ENCODE data around the gene SPART.

SPART gene

DNA sequence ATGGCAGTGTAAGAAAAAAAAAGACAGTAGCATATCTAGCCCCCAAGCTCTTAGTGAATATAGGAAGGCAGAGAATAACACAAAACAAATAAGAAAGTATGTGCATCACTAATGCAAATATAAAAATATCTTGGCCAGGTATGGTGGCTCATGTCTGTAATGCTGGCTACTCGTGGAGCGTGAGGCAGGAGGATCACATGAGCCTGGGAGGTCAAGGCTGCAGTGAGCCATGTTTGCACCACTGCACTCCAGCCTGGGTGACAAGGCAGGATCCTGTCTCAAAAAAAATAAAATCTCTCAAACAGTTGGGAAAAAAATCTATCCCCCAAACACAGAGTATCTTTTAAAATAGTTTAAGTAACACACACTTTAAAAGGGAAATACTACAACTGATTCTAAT, 17.4 kb downstream of the SPART start:
- TF ChIP-seq, protein P1, sequence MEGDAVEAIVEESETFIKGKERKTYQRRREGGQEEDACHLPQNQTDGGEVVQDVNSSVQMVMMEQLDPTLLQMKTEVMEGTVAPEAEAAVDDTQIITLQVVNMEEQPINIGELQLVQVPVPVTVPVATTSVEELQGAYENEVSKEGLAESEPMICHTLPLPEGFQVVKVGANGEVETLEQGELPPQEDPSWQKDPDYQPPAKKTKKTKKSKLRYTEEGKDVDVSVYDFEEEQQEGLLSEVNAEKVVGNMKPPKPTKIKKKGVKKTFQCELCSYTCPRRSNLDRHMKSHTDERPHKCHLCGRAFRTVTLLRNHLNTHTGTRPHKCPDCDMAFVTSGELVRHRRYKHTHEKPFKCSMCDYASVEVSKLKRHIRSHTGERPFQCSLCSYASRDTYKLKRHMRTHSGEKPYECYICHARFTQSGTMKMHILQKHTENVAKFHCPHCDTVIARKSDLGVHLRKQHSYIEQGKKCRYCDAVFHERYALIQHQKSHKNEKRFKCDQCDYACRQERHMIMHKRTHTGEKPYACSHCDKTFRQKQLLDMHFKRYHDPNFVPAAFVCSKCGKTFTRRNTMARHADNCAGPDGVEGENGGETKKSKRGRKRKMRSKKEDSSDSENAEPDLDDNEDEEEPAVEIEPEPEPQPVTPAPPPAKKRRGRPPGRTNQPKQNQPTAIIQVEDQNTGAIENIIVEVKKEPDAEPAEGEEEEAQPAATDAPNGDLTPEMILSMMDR (IDR thresholded peaks at IDR 0.05): no peak

DNA sequence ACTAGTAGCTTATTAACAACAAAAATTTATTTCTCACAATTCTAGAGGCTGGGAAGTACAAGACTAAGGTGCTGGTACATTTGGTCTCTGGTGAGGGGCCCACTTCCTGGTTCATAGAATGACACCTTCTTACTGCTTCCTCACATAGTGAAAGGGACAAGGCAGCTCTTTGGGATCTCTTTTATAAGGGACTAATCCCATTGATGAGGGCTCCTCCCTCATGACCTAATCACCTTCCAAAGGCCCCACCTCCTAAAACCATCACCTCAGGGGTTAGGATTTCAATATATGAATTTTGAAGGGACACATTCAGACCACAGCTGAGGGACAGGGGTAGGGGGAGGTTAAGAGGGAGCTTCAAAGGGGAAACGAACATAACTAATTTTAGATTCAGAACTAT, 20.3 kb downstream of the SPART start:
- TF ChIP-seq, protein P1 (IDR thresholded peaks at IDR 0.05): no peak

DNA sequence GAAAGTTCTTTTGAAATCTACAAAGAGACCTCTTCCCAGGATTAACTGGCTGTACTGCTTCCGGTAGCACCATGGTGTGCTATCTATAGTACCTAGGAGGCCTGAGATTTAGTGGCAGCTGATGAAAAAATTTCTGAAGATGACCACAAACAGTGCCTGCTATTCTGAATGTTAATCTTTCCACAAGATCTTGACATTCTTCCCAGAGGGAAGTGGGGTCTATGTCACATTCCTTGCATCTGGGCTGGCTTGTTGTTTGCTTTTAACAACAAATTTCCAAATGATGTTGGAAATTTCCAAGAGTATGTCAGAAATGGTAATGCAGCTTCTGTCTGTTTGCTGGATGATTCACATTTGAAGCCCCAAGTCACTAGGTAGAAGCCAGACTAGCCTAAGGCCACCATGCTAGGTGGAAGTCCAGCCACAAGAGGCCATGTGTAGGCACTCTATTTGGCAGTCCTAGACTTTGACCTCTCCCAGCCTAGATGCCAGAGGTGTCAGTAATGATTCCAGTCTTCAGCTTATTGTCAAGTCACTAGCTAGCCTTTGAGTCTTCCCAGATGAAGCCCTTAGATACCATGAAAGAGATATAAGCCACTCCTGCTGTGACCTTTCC, 22.1 kb downstream of the SPART start:
- TF ChIP-seq, protein P1 (IDR thresholded peaks at IDR 0.05): no peak

DNA sequence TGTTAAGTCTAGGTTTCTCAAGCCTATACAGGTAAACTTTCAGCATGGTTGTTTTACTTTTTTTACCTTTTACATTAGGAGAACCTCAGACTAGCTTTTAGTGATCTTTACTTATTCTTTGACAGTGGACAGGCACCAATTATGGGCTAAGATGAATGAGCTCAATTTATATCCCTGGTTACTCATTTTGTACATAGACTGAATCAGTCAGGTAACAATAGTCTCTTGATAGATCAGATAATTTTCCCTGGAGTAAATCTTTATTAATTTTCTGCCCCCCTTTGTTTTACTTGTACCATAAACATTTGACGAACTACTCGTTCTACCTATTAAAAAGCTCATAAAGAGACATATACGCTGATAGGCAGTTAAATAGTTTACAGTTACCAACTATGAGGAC, 22.8 kb downstream of the SPART start:
- TF ChIP-seq, protein P1 (IDR thresholded peaks at IDR 0.05): no peak

DNA sequence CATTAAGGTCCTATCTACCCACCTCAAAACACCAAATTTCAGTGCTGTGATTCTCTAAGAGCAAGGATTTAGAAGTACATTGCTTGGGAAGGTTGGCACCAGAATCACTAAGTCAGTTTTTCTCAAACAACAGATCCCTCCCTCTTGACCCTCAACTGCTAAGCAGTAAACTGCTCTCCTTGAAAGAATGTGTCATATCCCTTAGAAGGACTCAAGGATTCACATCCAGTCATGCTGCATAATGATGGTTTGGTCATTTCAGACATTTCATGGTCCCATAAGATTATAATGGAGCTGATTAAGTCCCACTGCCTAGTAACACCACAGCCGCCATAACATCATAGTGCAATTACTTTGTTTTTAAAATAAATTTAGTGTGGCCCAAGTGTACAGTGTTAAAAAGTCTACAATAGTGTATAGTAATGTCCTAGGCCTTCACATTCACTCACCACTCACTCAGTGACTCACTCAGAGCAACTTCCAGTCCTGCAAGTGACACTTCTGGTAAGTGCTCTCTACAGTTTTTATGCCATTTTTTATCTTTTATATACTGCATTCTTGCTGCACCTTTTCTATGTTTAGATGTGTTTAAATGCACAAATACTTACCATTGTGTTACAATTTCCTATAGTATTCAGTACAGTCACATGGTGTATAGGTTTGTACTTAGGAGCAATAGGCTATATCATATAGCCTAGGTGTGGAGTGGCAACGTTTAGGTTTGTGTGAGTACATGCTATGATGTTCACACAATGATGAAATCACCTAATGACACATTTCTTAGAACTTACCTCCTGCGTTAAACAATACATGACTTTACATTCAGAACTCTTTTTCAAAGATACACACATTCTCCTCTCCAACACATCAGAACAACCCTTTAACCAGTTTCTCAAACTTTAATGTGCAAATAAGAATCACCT, 32.9 kb downstream of the SPART start:
- TF ChIP-seq, protein P1 (IDR thresholded peaks at IDR 0.05): no peak

DNA sequence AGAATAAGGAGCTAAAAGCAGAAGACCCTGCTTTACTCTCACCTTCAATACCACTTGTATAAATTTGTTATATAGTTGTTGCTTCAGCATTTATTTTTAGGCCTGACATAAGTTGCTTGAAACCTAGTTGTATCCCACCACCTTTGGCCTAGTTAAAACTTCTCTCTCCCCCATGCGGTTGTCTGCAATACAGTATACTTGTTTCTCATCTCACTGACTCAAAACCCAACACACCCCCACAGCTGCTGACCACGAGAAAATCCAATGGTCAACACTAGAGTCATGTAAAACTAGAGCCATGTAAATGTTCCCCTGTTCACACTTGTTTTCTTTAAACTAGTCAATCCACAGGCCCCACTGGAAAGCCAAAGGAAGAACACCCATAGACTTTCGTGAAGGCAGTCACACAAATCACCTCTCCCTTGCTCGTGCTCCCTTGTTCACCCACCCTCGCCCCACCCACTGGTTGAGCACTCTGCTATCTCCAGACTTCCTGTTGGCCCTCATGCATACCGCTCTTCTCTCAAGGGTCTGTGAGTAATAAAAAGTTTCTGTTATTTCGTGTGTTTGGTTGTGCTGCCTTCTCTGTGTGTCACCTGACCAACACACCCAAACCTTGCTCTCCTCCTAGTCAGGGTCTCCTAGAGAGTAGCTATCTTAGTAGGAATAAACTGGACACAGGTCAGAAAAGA, 35.6 kb downstream of the SPART start:
- TF ChIP-seq, protein P1 (IDR thresholded peaks at IDR 0.05): no peak

DNA sequence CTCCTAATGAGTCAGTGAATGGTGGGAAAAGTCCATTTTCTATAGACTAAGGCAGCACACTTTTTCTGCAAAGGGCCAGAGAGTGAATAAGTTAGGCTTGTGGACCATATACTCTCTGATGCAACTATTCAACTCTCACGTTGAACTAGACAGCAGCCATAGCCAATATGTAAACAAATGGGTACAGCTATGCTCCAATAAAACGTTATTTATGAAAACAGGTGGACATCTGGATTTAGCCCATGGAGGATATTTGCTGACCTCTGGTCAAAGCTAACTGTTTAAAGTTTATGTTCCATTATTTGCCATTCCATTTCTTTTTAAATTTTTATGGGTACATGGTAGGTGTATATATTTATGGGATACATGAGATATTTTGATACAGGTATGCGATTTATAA, 43.9 kb downstream of the SPART start:
- TF ChIP-seq, protein P1 (IDR thresholded peaks at IDR 0.05): no peak

All from LNCAP (cell line).